GM21529 (cell line): Measurements from ENCODE around the gene FCAMR.
A peak's percentile ranks its signal among the peaks of the same experiment; 100 is the strongest.

Experiments used
- ATAC-seq: cut with Tn5 transposase; IDR thresholded peaks from one replicate; pipeline ENCODE4 v1.9.1; 2021; ENCODE audit not compliant: unreplicated experiment

FCAMR gene

DNA sequence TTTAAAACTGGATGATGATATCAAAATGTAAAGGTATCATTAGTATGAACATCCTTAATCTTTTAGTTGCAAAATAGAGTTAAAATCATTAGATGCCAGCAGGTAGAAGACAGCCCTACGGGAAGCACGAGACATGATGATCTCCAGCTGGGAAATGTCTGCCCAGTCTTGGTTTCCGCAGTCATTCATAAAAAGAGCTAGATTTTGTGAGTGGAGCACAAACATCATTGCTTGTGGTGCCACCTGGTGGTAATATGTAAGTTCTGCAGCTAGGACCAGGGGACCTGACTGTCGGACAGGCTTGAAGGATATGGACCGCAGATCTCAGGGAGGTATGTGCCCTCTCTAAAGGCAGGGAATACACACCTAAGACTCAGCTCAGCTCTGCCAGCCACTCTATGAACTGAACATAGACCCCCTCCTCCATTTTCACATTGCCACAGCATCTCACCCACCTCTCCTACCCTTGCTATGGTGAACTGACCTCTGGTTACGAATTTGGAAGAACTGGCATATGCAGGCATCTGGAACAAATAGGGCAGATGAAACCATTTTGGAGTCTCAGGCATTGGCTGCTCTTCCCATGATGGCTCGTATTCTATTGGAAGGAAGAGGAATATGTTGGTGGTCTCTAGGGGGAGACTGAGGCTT is 57.7 kb downstream of the FCAMR start:
- ATAC-seq: peak; percentile 48

DNA sequence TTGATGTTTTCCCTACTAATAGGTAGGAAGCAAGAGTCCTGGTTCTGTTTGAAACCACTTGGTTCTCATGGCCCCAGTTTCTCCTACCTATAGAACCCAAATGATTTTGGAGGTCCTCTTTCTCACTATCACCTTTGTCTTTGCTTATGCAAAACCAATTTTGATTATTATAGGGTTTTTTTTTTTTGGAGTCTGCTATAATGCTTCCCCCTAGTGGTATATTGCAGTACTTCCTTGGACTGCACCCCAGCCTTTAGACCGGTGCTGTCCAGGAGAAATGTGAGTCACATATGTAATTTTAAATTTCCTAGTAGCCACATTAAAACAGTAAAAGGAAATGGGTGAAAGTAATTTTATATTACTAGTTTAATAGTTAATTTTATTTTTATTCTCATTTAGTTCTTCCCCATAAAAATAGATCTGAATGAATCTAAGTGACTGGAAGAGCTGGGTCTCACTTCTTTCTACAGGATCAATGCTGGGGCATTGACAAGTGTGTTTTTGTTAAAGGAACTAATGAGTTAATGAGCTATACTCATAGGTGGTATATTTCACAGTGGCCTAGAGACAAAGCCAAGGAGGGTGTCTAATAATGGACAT is 59.1 kb downstream of the FCAMR start:
- ATAC-seq: no peak

GRCh38 chr1:206909883-206910318 is 60.4 kb downstream of the FCAMR start:
- ATAC-seq: no peak

GRCh38 chr1:206909161-206909882 is 60.9 kb downstream of the FCAMR start:
- ATAC-seq: no peak

GRCh38 chr1:206908038-206908437 is 62.2 kb downstream of the FCAMR start:
- no peak for ATAC-seq
